ENCODE data around the gene TRDN.

Gene TRDN

DNA sequence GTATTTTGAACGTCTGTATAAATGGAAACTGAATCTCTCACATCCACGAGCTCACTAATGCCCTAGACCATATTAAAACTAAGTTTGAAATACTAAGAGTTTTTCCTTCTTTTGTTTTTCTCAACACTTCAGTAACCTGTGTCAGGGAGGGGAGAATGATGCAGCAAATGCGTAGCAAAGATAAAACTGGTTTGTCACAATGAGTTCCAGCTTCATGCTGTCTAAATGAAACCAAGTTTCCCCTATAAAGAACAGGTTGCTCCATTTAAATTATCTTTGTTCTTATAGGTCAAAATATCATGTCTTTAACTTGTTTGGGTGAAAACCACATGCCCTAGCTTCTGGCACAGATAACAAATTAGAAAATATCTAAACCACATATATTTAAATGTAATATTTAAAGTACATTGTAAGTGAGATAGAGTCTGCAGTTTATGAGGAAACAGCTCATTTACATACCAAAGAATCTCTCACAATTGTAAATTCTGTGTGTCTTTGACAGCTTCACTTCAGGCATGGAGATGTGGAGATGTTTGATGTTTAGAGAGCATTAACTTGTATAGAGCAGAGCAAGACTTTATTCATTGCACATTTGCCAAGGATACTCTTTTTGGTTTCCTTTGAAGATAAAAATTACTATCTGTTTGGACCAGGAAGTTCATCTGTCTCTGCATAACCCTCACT, 7.3 kb downstream of the TRDN start:
- Histone ChIP-seq H3K4me1 (ENCODE audit: control insufficient read depth, insufficient read depth, low read length) (no peaks in the 10 kb centered on the region), H3K36me3 (ENCODE audit: insufficient read depth, low read length) (no peaks in the 10 kb centered on the region), H3K4me3 (ENCODE audit: low read length) (no peak overlapping the region), H3K9ac (ENCODE audit: low read depth, low read length) (no peak overlapping the region), H3K27me3 (ENCODE audit: control insufficient read depth, insufficient read depth, low read length) (no peaks in the 10 kb centered on the region), H3K4me2 (ENCODE audit: low read length) (no peak overlapping the region), H3K9me3 (replicated peaks; ENCODE audit: low read length) (no peaks in the 10 kb centered on the region)

GRCh38 chr6:123625696-123626095, 11.1 kb downstream of the TRDN start:
- Histone ChIP-seq H3K36me3 (ENCODE audit: insufficient read depth, low read length) (no peaks in the 10 kb centered on the region), H3K4me2 (ENCODE audit: low read length) (no peak overlapping the region), H3K9me3 (replicated peaks; ENCODE audit: low read length) (no peaks in the 10 kb centered on the region), H3K4me1 (ENCODE audit: control insufficient read depth, insufficient read depth, low read length) (no peaks in the 10 kb centered on the region), H3K4me3 (ENCODE audit: low read length) (no peak overlapping the region), H3K9ac (ENCODE audit: low read depth, low read length) (no peak overlapping the region), H3K27me3 (ENCODE audit: control insufficient read depth, insufficient read depth, low read length) (no peaks in the 10 kb centered on the region)

GRCh38 chr6:123622780-123623179, 14.0 kb downstream of the TRDN start:
- no peak overlapping the region for H3K4me2 ChIP-seq (ENCODE audit: low read length)
- H3K27me3 ChIP-seq (ENCODE audit: control insufficient read depth, insufficient read depth, low read length), result no peaks in the 10 kb centered on the region
- no peaks in the 10 kb centered on the region for H3K36me3 ChIP-seq (ENCODE audit: insufficient read depth, low read length)
- H3K4me3 ChIP-seq (ENCODE audit: low read length), result no peak overlapping the region
- no peaks in the 10 kb centered on the region for H3K4me1 ChIP-seq (ENCODE audit: control insufficient read depth, insufficient read depth, low read length)
- H3K9me3 ChIP-seq (replicated peaks; ENCODE audit: low read length), result no peaks in the 10 kb centered on the region
- no peak overlapping the region for H3K9ac ChIP-seq (ENCODE audit: low read depth, low read length)

DNA sequence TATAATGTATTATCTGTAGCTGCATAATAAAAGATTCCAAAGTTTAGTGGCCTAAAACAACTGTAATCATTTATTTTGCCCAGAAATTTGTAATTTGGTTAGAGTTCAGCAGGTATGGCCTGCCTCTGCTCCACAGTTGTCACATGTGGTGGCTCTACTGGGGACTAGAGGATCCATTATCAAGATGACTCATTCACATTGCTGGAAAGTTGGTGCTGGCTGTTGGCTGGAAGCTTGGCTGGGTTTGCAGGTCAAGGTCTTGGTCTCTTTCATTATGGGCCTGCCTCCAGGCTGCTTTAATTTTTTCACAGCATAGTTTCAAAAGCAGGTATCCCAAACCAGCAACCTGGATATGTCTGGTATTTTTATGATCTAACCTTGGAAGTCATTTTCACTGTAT, 17.6 kb downstream of the TRDN start:
- H3K4me2 ChIP-seq (ENCODE audit: low read length), result no peak overlapping the region
- no peak overlapping the region for H3K9ac ChIP-seq (ENCODE audit: low read depth, low read length)
- H3K4me3 ChIP-seq (ENCODE audit: low read length), result no peak overlapping the region
- no peaks in the 10 kb centered on the region for H3K27me3 ChIP-seq (ENCODE audit: control insufficient read depth, insufficient read depth, low read length)
- H3K36me3 ChIP-seq (ENCODE audit: insufficient read depth, low read length), result no peaks in the 10 kb centered on the region
- H3K4me1 ChIP-seq (ENCODE audit: control insufficient read depth, insufficient read depth, low read length), result no peaks in the 10 kb centered on the region
- H3K9me3 ChIP-seq (replicated peaks; ENCODE audit: low read length), result no peaks in the 10 kb centered on the region

- H3K27me3 ChIP-seq (ENCODE audit: control insufficient read depth, insufficient read depth, low read length), result no peaks in the 10 kb centered on the region
- no peaks in the 10 kb centered on the region for H3K9me3 ChIP-seq (replicated peaks; ENCODE audit: low read length)
Measured at GRCh38 chr6:123616942-123617341, 19.8 kb downstream of the TRDN start.

GRCh38 chr6:123616016-123616415, 20.7 kb downstream of the TRDN start:
- H3K4me1 ChIP-seq (ENCODE audit: control insufficient read depth, insufficient read depth, low read length), result no peaks in the 10 kb centered on the region
- no peak overlapping the region for H3K4me3 ChIP-seq (ENCODE audit: low read length)
- H3K4me2 ChIP-seq (ENCODE audit: low read length), result no peak overlapping the region

More at GRCh38 chr6:123616942-123617341, 19.8 kb downstream of the TRDN start:
- Histone ChIP-seq H3K36me3 (ENCODE audit: insufficient read depth, low read length) (no peaks in the 10 kb centered on the region), H3K4me2 (ENCODE audit: low read length) (no peak overlapping the region), H3K4me1 (ENCODE audit: control insufficient read depth, insufficient read depth, low read length) (no peaks in the 10 kb centered on the region), H3K4me3 (ENCODE audit: low read length) (no peak overlapping the region), H3K9ac (ENCODE audit: low read depth, low read length) (no peak overlapping the region)

GRCh38 chr6:123610779-123611178, 26.0 kb downstream of the TRDN start:
- Histone ChIP-seq H3K4me3 (ENCODE audit: low read length) (no peak overlapping the region), H3K36me3 (ENCODE audit: insufficient read depth, low read length) (no peaks in the 10 kb centered on the region), H3K9me3 (replicated peaks; ENCODE audit: low read length) (no peaks in the 10 kb centered on the region), H3K9ac (ENCODE audit: low read depth, low read length) (no peak overlapping the region), H3K4me2 (ENCODE audit: low read length) (no peak overlapping the region), H3K27me3 (ENCODE audit: control insufficient read depth, insufficient read depth, low read length) (no peaks in the 10 kb centered on the region), H3K4me1 (ENCODE audit: control insufficient read depth, insufficient read depth, low read length) (no peaks in the 10 kb centered on the region)

More at GRCh38 chr6:123616016-123616415, 20.7 kb downstream of the TRDN start:
- Histone ChIP-seq H3K9ac (ENCODE audit: low read depth, low read length) (no peak overlapping the region), H3K36me3 (ENCODE audit: insufficient read depth, low read length) (no peaks in the 10 kb centered on the region), H3K27me3 (ENCODE audit: control insufficient read depth, insufficient read depth, low read length) (no peaks in the 10 kb centered on the region), H3K9me3 (replicated peaks; ENCODE audit: low read length) (no peaks in the 10 kb centered on the region)

DNA sequence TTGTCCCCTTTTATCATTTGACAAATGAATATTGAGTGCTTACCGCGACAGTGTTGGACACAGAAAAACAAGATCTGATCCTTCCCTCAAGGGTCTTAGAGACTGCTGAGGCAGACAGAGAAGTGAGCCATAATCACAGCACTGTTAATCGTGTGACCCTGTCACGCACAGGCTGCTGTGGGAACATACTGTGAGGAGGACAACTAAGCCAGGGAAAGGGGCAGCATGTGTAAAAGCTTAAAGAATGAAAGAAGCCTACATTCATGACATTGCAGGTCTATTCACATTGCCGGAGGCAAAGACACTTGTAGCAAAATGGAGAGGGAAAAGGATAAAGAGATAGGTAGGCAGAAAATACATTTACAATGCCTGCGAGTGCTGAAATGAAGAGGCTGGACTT, 32.7 kb downstream of the TRDN start:
- no peaks in the 10 kb centered on the region for H3K9me3 ChIP-seq (replicated peaks; ENCODE audit: low read length)
- H3K36me3 ChIP-seq (ENCODE audit: insufficient read depth, low read length), result no peaks in the 10 kb centered on the region
- no peaks in the 10 kb centered on the region for H3K4me1 ChIP-seq (ENCODE audit: control insufficient read depth, insufficient read depth, low read length)
- H3K9ac ChIP-seq (ENCODE audit: low read depth, low read length), result no peak overlapping the region
- H3K4me3 ChIP-seq (ENCODE audit: low read length), result no peak overlapping the region
- H3K27me3 ChIP-seq (ENCODE audit: control insufficient read depth, insufficient read depth, low read length), result no peaks in the 10 kb centered on the region
- no peak overlapping the region for H3K4me2 ChIP-seq (ENCODE audit: low read length)

- Histone ChIP-seq H3K9ac (ENCODE audit: low read depth, low read length) (no peak overlapping the region), H3K9me3 (replicated peaks; ENCODE audit: low read length) (no peaks in the 10 kb centered on the region), H3K4me1 (ENCODE audit: control insufficient read depth, insufficient read depth, low read length) (no peaks in the 10 kb centered on the region), H3K36me3 (ENCODE audit: insufficient read depth, low read length) (no peaks in the 10 kb centered on the region), H3K4me3 (ENCODE audit: low read length) (no peak overlapping the region), H3K4me2 (ENCODE audit: low read length) (no peak overlapping the region), H3K27me3 (ENCODE audit: control insufficient read depth, insufficient read depth, low read length) (no peaks in the 10 kb centered on the region)
Measured at GRCh38 chr6:123598011-123598410, 38.7 kb downstream of the TRDN start.

- Histone ChIP-seq H3K4me2 (ENCODE audit: low read length) (no peak overlapping the region), H3K27me3 (ENCODE audit: control insufficient read depth, insufficient read depth, low read length) (no peaks in the 10 kb centered on the region), H3K36me3 (ENCODE audit: insufficient read depth, low read length) (no peaks in the 10 kb centered on the region), H3K4me1 (ENCODE audit: control insufficient read depth, insufficient read depth, low read length) (no peaks in the 10 kb centered on the region), H3K9ac (ENCODE audit: low read depth, low read length) (no peak overlapping the region), H3K4me3 (ENCODE audit: low read length) (no peak overlapping the region), H3K9me3 (replicated peaks; ENCODE audit: low read length) (no peaks in the 10 kb centered on the region)
Measured at GRCh38 chr6:123594776-123595175, 42.0 kb downstream of the TRDN start.

- H3K4me1 ChIP-seq (ENCODE audit: control insufficient read depth, insufficient read depth, low read length), result no peaks in the 10 kb centered on the region
Measured at GRCh38 chr6:123592426-123592825, 44.3 kb downstream of the TRDN start.

GRCh38 chr6:123589973-123590372, 46.8 kb downstream of the TRDN start:
- no peak overlapping the region for H3K4me3 ChIP-seq (ENCODE audit: low read length)
- H3K9ac ChIP-seq (ENCODE audit: low read depth, low read length), result no peak overlapping the region
- H3K36me3 ChIP-seq (ENCODE audit: insufficient read depth, low read length), result no peaks in the 10 kb centered on the region
- no peaks in the 10 kb centered on the region for H3K9me3 ChIP-seq (replicated peaks; ENCODE audit: low read length)
- no peaks in the 10 kb centered on the region for H3K4me1 ChIP-seq (ENCODE audit: control insufficient read depth, insufficient read depth, low read length)
- H3K4me2 ChIP-seq (ENCODE audit: low read length), result no peak overlapping the region
- H3K27me3 ChIP-seq (ENCODE audit: control insufficient read depth, insufficient read depth, low read length), result no peaks in the 10 kb centered on the region

More at GRCh38 chr6:123592426-123592825, 44.3 kb downstream of the TRDN start:
- Histone ChIP-seq H3K36me3 (ENCODE audit: insufficient read depth, low read length) (no peaks in the 10 kb centered on the region), H3K9me3 (replicated peaks; ENCODE audit: low read length) (no peaks in the 10 kb centered on the region), H3K9ac (ENCODE audit: low read depth, low read length) (no peak overlapping the region), H3K4me3 (ENCODE audit: low read length) (no peak overlapping the region), H3K27me3 (ENCODE audit: control insufficient read depth, insufficient read depth, low read length) (no peaks in the 10 kb centered on the region), H3K4me2 (ENCODE audit: low read length) (no peak overlapping the region)
